GM23248 (cell line): Measurements from ENCODE around the gene FER. TPM values are rescaled to one million over a fixed set of nuclear protein-coding genes. Genes with fewer than 3 reads are reported as not detected.

Experiments used
- DNase-seq: peaks from one replicate; pipeline ENCODE4 v3.0.0-alpha.2; 2015
- H2AFZ ChIP-seq: fragments of 200-600 bp; sonication (generic); 2 replicates; pipeline ENCODE4 v1.6.1; 2016; ENCODE audit warnings: antibody characterized with exemption
- H3F3A ChIP-seq: fragments of 200-600 bp; sonication (generic); 2 replicates; pipeline ENCODE4 v1.6.1; 2016; ENCODE audit warnings: mild to moderate bottlenecking, antibody characterized with exemption, mixed run types; ENCODE audit not compliant: insufficient read depth
- H3K27ac ChIP-seq: fragments of 200-600 bp; sonication (generic); 2 replicates; pipeline ENCODE4 v1.5.1; 2016; ENCODE audit warnings: mild to moderate bottlenecking
- H3K27me3 ChIP-seq: fragments of 200-600 bp; sonication (generic); replicated peaks from 2 replicates; pipeline ENCODE4 v1.6.1; 2016; ENCODE audit warnings: mild to moderate bottlenecking; ENCODE audit not compliant: insufficient read depth
- H3K36me3 ChIP-seq: fragments of 200-600 bp; sonication (generic); 2 replicates; pipeline ENCODE4 v1.6.1; 2016; ENCODE audit warnings: low read depth, mild to moderate bottlenecking
- H3K4me1 ChIP-seq: fragments of 200-600 bp; sonication (generic); 2 replicates; pipeline ENCODE4 v1.6.1; 2016; ENCODE audit warnings: mild to moderate bottlenecking; ENCODE audit not compliant: insufficient read depth
- H3K4me2 ChIP-seq: fragments of 200-600 bp; sonication (generic); one replicate; pipeline ENCODE4 v1.6.1; 2016; ENCODE audit warnings: mild to moderate bottlenecking; ENCODE audit not compliant: unreplicated experiment
- H3K4me3 ChIP-seq: fragments of 200-600 bp; sonication (generic); 2 replicates; pipeline ENCODE4 v1.5.1; 2016; ENCODE audit warnings: mild to moderate bottlenecking
- H3K79me2 ChIP-seq: fragments of 200-600 bp; sonication (generic); 2 replicates; pipeline ENCODE4 v1.6.1; 2016; ENCODE audit warnings: mild to moderate bottlenecking; ENCODE audit not compliant: insufficient read depth
- H3K9ac ChIP-seq: fragments of 200-600 bp; sonication (generic); 2 replicates; pipeline ENCODE4 v1.6.1; 2016; ENCODE audit warnings: mild to moderate bottlenecking
- H3K9me2 ChIP-seq: fragments of 200-600 bp; sonication (generic); 2 replicates; pipeline ENCODE4 v1.6.1; 2016; ENCODE audit warnings: mixed run types, mild to moderate bottlenecking, moderate library complexity; ENCODE audit not compliant: insufficient read depth
- H3K9me3 ChIP-seq: fragments of 200-600 bp; sonication (generic); one replicate; pipeline ENCODE4 v1.6.1; 2017; ENCODE audit warnings: low read depth
- H4K20me1 ChIP-seq: fragments of 200-600 bp; sonication (generic); 2 replicates; pipeline ENCODE4 v1.6.0; 2016; ENCODE audit not compliant: insufficient read depth
- EZH2 ChIP-seq: fragments of 200-600 bp; sonication (generic); IDR thresholded peaks from 2 replicates; pipeline ENCODE4 v1.6.1; 2018; ENCODE audit warnings: antibody characterized with exemption, mild to moderate bottlenecking; ENCODE audit not compliant: insufficient read depth, poor library complexity, severe bottlenecking
- EZH2phosphoT487 ChIP-seq: fragments of 200-600 bp; sonication (generic); IDR thresholded peaks from 2 replicates; pipeline ENCODE4 v1.6.1; 2018; ENCODE audit warnings: antibody characterized with exemption, moderate library complexity, mild to moderate bottlenecking, low read depth; ENCODE audit not compliant: insufficient read depth
- WGBS, 2 experiments: methylation state at CpG; one replicate each; pipeline ENCODE4 v1.1.6; 2015 to 2017; ENCODE audit warnings: low lambda C conversion rate in 2 of 2, low coverage in 1 of 2; ENCODE audit errors: missing lambda C conversion rate in 2 of 2; 5-methylcytosine and 5-hydroxymethylcytosine counted together
- in situ Hi-C: fragments of 300-500 bp; cut with MboI; formaldehyde crosslinking; loops from 2 replicates; pipeline ENCODE4 v1.15.0; 2020
- polyA plus RNA-seq: library from polyadenylated mRNA; unstranded; fragments of >200 nt; fragmentation: Nextera tagmentation; extraction: Ambion mirVana; gene quantifications from 2 replicates; pipeline ENCODE4 v1.2.1, GENCODE V29; 2016
- total RNA-seq: library from RNA; depleted of rRNA; stranded (reverse); fragments of >200 nt; shearing (Covaris generic); gene quantifications from 2 replicates; pipeline ENCODE4 v1.2.3, GENCODE V29; 2014

FER gene
- total and polyA plus RNA-seq, 2 experiments from 2014 or later: 16.6 to 24.9 TPM

- H3K4me1 ChIP-seq: peaks cover 12% of the 10 kb centered on the region
- TF ChIP-seq EZH2: no peak
- TF ChIP-seq EZH2phosphoT487: no peak
- no peak for DNase-seq
- no peak overlapping the region for H3K27ac ChIP-seq
- no peaks in the 10 kb centered on the region for H3K9me2 ChIP-seq
- in situ Hi-C loops: no loop called here
- H3K9me3 ChIP-seq: no peaks in the 10 kb centered on the region
- 0 out of 2 replicates have a peak overlapping the region, but pooled peaks have one; percentile 7 for H2AFZ ChIP-seq
- WGBS, 2 experiments: 62 to 65% methylated on average over 5 of the region's 5 CpGs
- peaks cover 11% of the 10 kb centered on the region; the same call in 1 of the 2 replicates for H3F3A ChIP-seq
- H3K79me2 ChIP-seq: no peaks in the 10 kb centered on the region
- no peak overlapping the region for H3K4me3 ChIP-seq
- no peaks in the 10 kb centered on the region for H3K36me3 ChIP-seq
- no peak overlapping the region for H3K9ac ChIP-seq
- no peaks in the 10 kb centered on the region for H4K20me1 ChIP-seq
- H3K4me2 ChIP-seq: no peak overlapping the region
- H3K27me3 ChIP-seq: no peaks in the 10 kb centered on the region
These were observed 7.8 kb upstream of the FER start for GRCh38 chr5:108739906-108740305.

- Histone ChIP-seq H3K9me2 (no peaks in the 10 kb centered on the region), H3K79me2 (no peaks in the 10 kb centered on the region; the same call in 1 of the 2 replicates), H3K27ac (peak overlapping the region; percentile 19), H3K4me3 (no peak overlapping the region), H3K4me2 (no peak overlapping the region), H2AFZ (peak overlapping the region; percentile 68), H4K20me1 (no peaks in the 10 kb centered on the region), H3F3A (peaks cover 21% of the 10 kb centered on the region), H3K9ac (0 out of 2 replicates have a peak overlapping the region, but pooled peaks have one; percentile 3), H3K27me3 (no peaks in the 10 kb centered on the region), H3K9me3 (no peaks in the 10 kb centered on the region), H3K4me1 (peaks cover 21% of the 10 kb centered on the region), H3K36me3 (no peaks in the 10 kb centered on the region)
- whole genome bisulfite sequencing, 2 experiments: 81 to 89% methylated on average over 1 of the region's 1 CpG
- in situ Hi-C loops: no loop called here
- no peak for TF ChIP-seq EZH2
- TF ChIP-seq EZH2phosphoT487: no peak
- no peak for DNase-seq
These were observed 4.4 kb upstream of the FER start for GRCh38 chr5:108743319-108743718.

GRCh38 chr5:108743846-108744245 lies 3.9 kb upstream of the FER start:
- Histone ChIP-seq H2AFZ (peak overlapping the region; percentile 68; the same call in 1 of the 2 replicates), H3K79me2 (peaks cover under 1% of the 10 kb centered on the region; the same call in 1 of the 2 replicates), H3F3A (peaks cover 21% of the 10 kb centered on the region), H3K36me3 (no peaks in the 10 kb centered on the region), H4K20me1 (no peaks in the 10 kb centered on the region), H3K4me1 (peaks cover 21% of the 10 kb centered on the region), H3K27me3 (no peaks in the 10 kb centered on the region), H3K4me3 (no peak overlapping the region), H3K9ac (no peak overlapping the region), H3K4me2 (no peak overlapping the region), H3K9me3 (no peaks in the 10 kb centered on the region), H3K27ac (peak overlapping the region; percentile 19; the same call in 1 of the 2 replicates), H3K9me2 (no peaks in the 10 kb centered on the region)
- in situ Hi-C loops: no loop called here
- no peak for DNase-seq
- WGBS, 2 experiments: 83 to 88% methylated on average over 3 of the region's 3 CpGs
- TF ChIP-seq EZH2phosphoT487 (no peak), EZH2 (no peak)

- Histone ChIP-seq H3K27ac (peak overlapping the region; percentile 99), H4K20me1 (no peaks in the 10 kb centered on the region), H3K36me3 (no peaks in the 10 kb centered on the region), H3K79me2 (peaks cover 34% of the 10 kb centered on the region), H3K27me3 (no peaks in the 10 kb centered on the region), H3K9me3 (no peaks in the 10 kb centered on the region), H3K4me1 (peaks cover 37% of the 10 kb centered on the region), H2AFZ (peak overlapping the region; percentile 87), H3K9me2 (no peaks in the 10 kb centered on the region), H3F3A (peaks cover 21% of the 10 kb centered on the region), H3K4me2 (peak overlapping the region; percentile 100), H3K4me3 (peak overlapping the region; percentile 96), H3K9ac (peak overlapping the region; percentile 99)
- in situ Hi-C loops: no loop called here
- no peak for TF ChIP-seq EZH2phosphoT487
- no peak for TF ChIP-seq EZH2
- WGBS, 2 experiments: 68 to 70% methylated on average over 10 of the region's 10 CpGs
- no peak for DNase-seq
These were observed 455 bp upstream of the FER start for GRCh38 chr5:108747111-108747773.
